ENCODE data around the gene CCDC82. TPM values are rescaled to one million over a fixed set of nuclear protein-coding genes. Genes with fewer than 3 reads are reported as not detected.

CCDC82 gene
- total and polyA plus RNA-seq, 3 experiments from 2014 or later = 23.4 to 28.2 (median 25.3) TPM

GRCh38 chr11:96318399-96318798 lies 71.3 kb downstream of the CCDC82 start:
- Mint-ChIP-seq H3K4me1 (peaks cover 79 to 97% (median 95%) of the 10 kb centered on the region in 3 donors), H3K4me3 (peak overlapping the region in 6 of 7 donors; percentile 1 to 61 (median 51)), H3K9me3 (no peaks in the 10 kb centered on the region), H3K27ac (peak overlapping the region in 6 of 8 donors; percentile 9 to 69 (median 52)), H3K36me3 (peaks cover 7 to 34% (median 22%) of the 10 kb centered on the region in 3 donors), H3K27me3 (no peaks in the 10 kb centered on the region)
- no peak for DNase-seq
- CTCF ChIA-PET = interaction anchor here (1.1 to 1.6 kb wide), 2 partner anchors 19 to 49 kb away, joined by 3 read pairs; no protein-coding TSS in a partner anchor
- Histone ChIP-seq H3K9me3 (ENCODE audit: low read length) (no peaks in the 10 kb centered on the region), H3K4me1 (ENCODE audit: insufficient read depth, low read length) (peaks cover 84% of the 10 kb centered on the region), H3K27ac (ENCODE audit: low read depth, low read length) (no peak overlapping the region), H3K4me3 (ENCODE audit: low read length) (no peak overlapping the region), H3K36me3 (ENCODE audit: insufficient read depth, low read length) (peaks cover 6% of the 10 kb centered on the region), H3K27me3 (ENCODE audit: insufficient read depth, low read length, poor library complexity, severe bottlenecking) (no peaks in the 10 kb centered on the region)
- POLR2A ChIA-PET = interaction anchor here (0.6 kb wide), 1 partner anchor 262 kb away, joined by 6 read pairs; no protein-coding TSS in a partner anchor

GRCh38 chr11:96317985-96318384 lies 71.7 kb downstream of the CCDC82 start:
- Histone ChIP-seq H3K4me1 (ENCODE audit: insufficient read depth, low read length) (peaks cover 82% of the 10 kb centered on the region), H3K36me3 (ENCODE audit: insufficient read depth, low read length) (peaks cover 6% of the 10 kb centered on the region), H3K9me3 (ENCODE audit: low read length) (no peaks in the 10 kb centered on the region), H3K4me3 (ENCODE audit: low read length) (no peak overlapping the region), H3K27ac (ENCODE audit: low read depth, low read length) (no peak overlapping the region), H3K27me3 (ENCODE audit: insufficient read depth, low read length, poor library complexity, severe bottlenecking) (no peaks in the 10 kb centered on the region)
- peak overlapping the region in 6 of 7 donors; percentile 1 to 61 (median 51) for H3K4me3 Mint-ChIP-seq
- H3K27ac Mint-ChIP-seq = peak overlapping the region in 6 of 8 donors; percentile 37 to 69 (median 52)
- H3K9me3 Mint-ChIP-seq = no peaks in the 10 kb centered on the region
- peaks cover 7 to 30% (median 19%) of the 10 kb centered on the region in 3 donors for H3K36me3 Mint-ChIP-seq
- H3K27me3 Mint-ChIP-seq = no peaks in the 10 kb centered on the region
- ChIA-PET POLR2A (interaction anchor here (0.6 kb wide), 1 partner anchor 262 kb away, joined by 6 read pairs; no protein-coding TSS in a partner anchor), CTCF (interaction anchor here (1.4 to 1.6 kb wide), 2 partner anchors 19 to 25 kb away, joined by 3 to 4 read pairs; partner anchors contain the start of gene MAML2)
- no peak for DNase-seq
- peaks cover 82 to 97% (median 96%) of the 10 kb centered on the region in 3 donors for H3K4me1 Mint-ChIP-seq

DNA sequence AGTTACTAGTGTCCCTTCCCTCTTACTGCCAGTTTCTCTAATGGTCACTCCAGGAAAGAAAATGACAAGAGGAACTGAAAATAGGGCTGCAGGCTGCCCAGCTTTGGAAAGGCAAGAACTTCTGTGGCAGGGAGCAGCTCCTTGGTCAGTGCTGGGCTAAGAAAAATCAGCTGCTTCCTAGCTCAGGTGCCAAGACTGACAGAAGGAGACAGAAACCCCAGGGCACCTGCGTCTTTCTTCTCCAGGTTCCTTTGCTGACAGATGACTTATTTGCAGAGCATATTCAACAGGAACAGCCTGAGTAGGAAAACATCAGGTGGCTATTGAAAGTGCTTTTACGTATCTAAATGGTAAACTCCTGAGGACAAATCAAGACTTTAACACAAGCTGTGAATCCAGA lies 72.1 kb downstream of the CCDC82 start:
- Histone ChIP-seq H3K27ac (ENCODE audit: low read depth, low read length) (no peak overlapping the region), H3K4me3 (ENCODE audit: low read length) (no peak overlapping the region), H3K4me1 (ENCODE audit: insufficient read depth, low read length) (peaks cover 82% of the 10 kb centered on the region), H3K36me3 (ENCODE audit: insufficient read depth, low read length) (peaks cover 6% of the 10 kb centered on the region), H3K9me3 (ENCODE audit: low read length) (no peaks in the 10 kb centered on the region), H3K27me3 (ENCODE audit: insufficient read depth, low read length, poor library complexity, severe bottlenecking) (no peaks in the 10 kb centered on the region)
- ChIA-PET CTCF (interaction anchor here (1.4 kb wide), 1 partner anchor 26 kb away, joined by 4 read pairs; the partner anchor contains the start of gene MAML2), POLR2A (interaction anchor here (0.6 to 1.1 kb wide), 2 partner anchors 24 to 261 kb away, joined by 3 to 6 read pairs; no protein-coding TSS in a partner anchor)
- Mint-ChIP-seq H3K4me3 (peak overlapping the region in 1 of 7 donors; percentile 46), H3K27ac (peak overlapping the region in 5 of 8 donors; percentile 17 to 61 (median 35)), H3K4me1 (peaks cover 82 to 97% (median 95%) of the 10 kb centered on the region in 3 donors), H3K36me3 (peaks cover 7 to 26% (median 19%) of the 10 kb centered on the region in 3 donors), H3K27me3 (no peaks in the 10 kb centered on the region), H3K9me3 (no peaks in the 10 kb centered on the region)
- DNase-seq = no peak

- Mint-ChIP-seq H3K4me3 (no peak overlapping the region), H3K36me3 (peaks cover 10 to 25% (median 19%) of the 10 kb centered on the region in 3 donors), H3K9me3 (no peaks in the 10 kb centered on the region), H3K4me1 (peaks cover 79 to 96% (median 96%) of the 10 kb centered on the region in 3 donors), H3K27me3 (no peaks in the 10 kb centered on the region), H3K27ac (peak overlapping the region in 2 of 8 donors; percentile 12 to 20)
- DNase-seq = no peak
- Histone ChIP-seq H3K4me1 (ENCODE audit: insufficient read depth, low read length) (peaks cover 77% of the 10 kb centered on the region), H3K4me3 (ENCODE audit: low read length) (no peak overlapping the region), H3K27me3 (ENCODE audit: insufficient read depth, low read length, poor library complexity, severe bottlenecking) (no peaks in the 10 kb centered on the region), H3K36me3 (ENCODE audit: insufficient read depth, low read length) (peaks cover 6% of the 10 kb centered on the region), H3K9me3 (ENCODE audit: low read length) (no peaks in the 10 kb centered on the region), H3K27ac (ENCODE audit: low read depth, low read length) (no peak overlapping the region)
- ChIA-PET POLR2A (interaction anchor here (1.1 kb wide), 1 partner anchor 25 kb away, joined by 3 read pairs; no protein-coding TSS in a partner anchor), CTCF (interaction anchor here (1.4 kb wide), 1 partner anchor 26 kb away, joined by 4 read pairs; the partner anchor contains the start of gene MAML2)
Observed at GRCh38 chr11:96316869-96317268, 72.8 kb downstream of the CCDC82 start.

GRCh38 chr11:96315476-96315875 lies 74.2 kb downstream of the CCDC82 start:
- ChIA-PET POLR2A (no interaction called here), CTCF (interaction anchor here (2.8 kb wide), 1 partner anchor 26 kb away, joined by 20 read pairs; the partner anchor contains the start of gene MAML2)
- Histone ChIP-seq H3K27ac (ENCODE audit: low read depth, low read length) (no peak overlapping the region), H3K27me3 (ENCODE audit: insufficient read depth, low read length, poor library complexity, severe bottlenecking) (no peaks in the 10 kb centered on the region), H3K36me3 (ENCODE audit: insufficient read depth, low read length) (peaks cover 6% of the 10 kb centered on the region), H3K9me3 (ENCODE audit: low read length) (no peaks in the 10 kb centered on the region), H3K4me3 (ENCODE audit: low read length) (no peak overlapping the region), H3K4me1 (ENCODE audit: insufficient read depth, low read length) (peaks cover 64% of the 10 kb centered on the region)
- DNase-seq = no peak
- H3K27ac Mint-ChIP-seq = peak overlapping the region in 6 of 8 donors; percentile 12 to 82 (median 38)
- peak overlapping the region in 2 of 7 donors; percentile 2 to 12 for H3K4me3 Mint-ChIP-seq
- H3K36me3 Mint-ChIP-seq = peaks cover 10 to 21% (median 17%) of the 10 kb centered on the region in 3 donors
- no peaks in the 10 kb centered on the region for H3K9me3 Mint-ChIP-seq
- H3K4me1 Mint-ChIP-seq = peaks cover 71 to 93% (median 92%) of the 10 kb centered on the region in 3 donors
- H3K27me3 Mint-ChIP-seq = no peaks in the 10 kb centered on the region

DNA sequence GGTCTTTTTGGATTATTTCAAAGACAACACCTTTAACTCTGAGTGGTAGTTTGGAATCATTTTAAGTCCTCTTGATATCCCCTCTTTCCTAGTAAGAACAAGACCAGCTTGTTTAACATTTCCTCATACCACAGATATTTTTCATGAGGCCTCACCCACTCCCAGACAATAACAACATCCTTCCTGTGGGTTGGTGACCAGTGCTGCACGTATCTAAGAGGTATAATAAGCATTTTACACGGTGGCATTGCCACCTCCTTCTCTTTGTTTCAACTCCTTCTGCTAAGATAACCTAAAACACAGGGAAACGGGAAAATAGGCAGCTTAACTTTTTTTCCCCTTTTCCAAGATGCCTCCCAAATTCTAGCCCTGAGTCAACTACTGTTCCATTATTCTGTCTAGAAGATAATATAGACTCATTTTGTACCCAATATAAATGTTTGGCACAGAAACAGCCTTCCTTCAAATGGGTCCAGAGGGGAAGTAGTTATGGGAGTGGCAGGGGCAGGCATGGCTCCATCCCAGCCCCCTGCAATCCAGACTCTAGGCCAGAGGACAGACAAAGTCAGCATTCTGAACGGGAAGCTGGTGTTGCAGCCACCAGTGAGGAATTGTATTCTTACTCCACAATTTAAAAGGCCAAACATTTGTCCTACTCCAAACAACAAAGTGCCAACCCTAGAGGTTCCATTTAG lies 75.2 kb downstream of the CCDC82 start:
- peaks cover 6% of the 10 kb centered on the region for H3K36me3 ChIP-seq (ENCODE audit: insufficient read depth, low read length)

GRCh38 chr11:96313163-96313562 lies 76.5 kb downstream of the CCDC82 start:
- H3K9me3 ChIP-seq (ENCODE audit: low read length) = no peaks in the 10 kb centered on the region
- Mint-ChIP-seq H3K4me3 (no peak overlapping the region), H3K27me3 (no peaks in the 10 kb centered on the region), H3K36me3 (peaks cover 10 to 23% (median 15%) of the 10 kb centered on the region in 3 donors), H3K9me3 (no peaks in the 10 kb centered on the region), H3K27ac (peak overlapping the region in 3 of 8 donors; percentile 10 to 20 (median 12)), H3K4me1 (peaks cover 63 to 84% (median 84%) of the 10 kb centered on the region in 3 donors)
- H3K27ac ChIP-seq (ENCODE audit: low read depth, low read length) = no peak overlapping the region
- H3K4me1 ChIP-seq (ENCODE audit: insufficient read depth, low read length) = peaks cover 53% of the 10 kb centered on the region
- peaks cover 6% of the 10 kb centered on the region for H3K36me3 ChIP-seq (ENCODE audit: insufficient read depth, low read length)
- no peak for DNase-seq
- ChIA-PET POLR2A (interaction anchor here (0.6 kb wide), 1 partner anchor 189 kb away, joined by 8 read pairs; no protein-coding TSS in a partner anchor), CTCF (interaction anchor here (1.0 to 2.8 kb wide), 2 partner anchors 29 kb away, joined by 3 to 20 read pairs; partner anchors contain the start of gene MAML2)
- no peak overlapping the region for H3K4me3 ChIP-seq (ENCODE audit: low read length)
- no peaks in the 10 kb centered on the region for H3K27me3 ChIP-seq (ENCODE audit: insufficient read depth, low read length, poor library complexity, severe bottlenecking)

More for the DNA sequence above, 75.2 kb downstream of the CCDC82 start:
- Histone ChIP-seq H3K4me1 (ENCODE audit: insufficient read depth, low read length) (peaks cover 55% of the 10 kb centered on the region), H3K9me3 (ENCODE audit: low read length) (no peaks in the 10 kb centered on the region), H3K27me3 (ENCODE audit: insufficient read depth, low read length, poor library complexity, severe bottlenecking) (no peaks in the 10 kb centered on the region), H3K4me3 (ENCODE audit: low read length) (no peak overlapping the region), H3K27ac (ENCODE audit: low read depth, low read length) (no peak overlapping the region)
- H3K27me3 Mint-ChIP-seq = no peaks in the 10 kb centered on the region
- H3K4me1 Mint-ChIP-seq = peaks cover 66 to 86% (median 84%) of the 10 kb centered on the region in 3 donors
- H3K36me3 Mint-ChIP-seq = peaks cover 10 to 21% (median 15%) of the 10 kb centered on the region in 3 donors
- H3K9me3 Mint-ChIP-seq = no peaks in the 10 kb centered on the region
- H3K4me3 Mint-ChIP-seq = peak overlapping the region in 6 of 7 donors; percentile 7 to 77 (median 55)
- peak overlapping the region in 7 of 8 donors; percentile 47 to 92 (median 80) for H3K27ac Mint-ChIP-seq
- ChIA-PET POLR2A (interaction anchor here (0.5 kb wide), 1 partner anchor 351 kb away, joined by 4 read pairs; no protein-coding TSS in a partner anchor), CTCF (interaction anchor here (2.8 kb wide), 1 partner anchor 27 kb away, joined by 20 read pairs; the partner anchor contains the start of gene MAML2)
- DNase-seq = no peak

Measured in CD8-positive, alpha-beta memory T cell (primary cell).